Cardiac fibroblast (primary cell): Measurements from ENCODE around the gene YEATS2.

Experiments
- DNase-seq, 2 donors: peaks; one replicate each; pipeline versions ENCODE4 v3.0.0 to v3.0.0-alpha.2; 2010; ENCODE audit warnings: low read depth in 2 of 2
- H3K4me3 ChIP-seq, 2 donors: replicated peaks in 1 of 2; 1 replicate in 1 of 2; 2 replicates in 1 of 2; pipeline ENCODE4 v1.5.1; 2011; ENCODE audit warnings: low read depth in 2 of 2, low read length in 2 of 2, mild to moderate bottlenecking in 2 of 2, moderate library complexity in 1 of 2
- TF ChIP-seq, protein P1 (sequence below): IDR thresholded peaks from one replicate; pipeline ENCODE4 v1.5.1; 2011; ENCODE audit warnings: low read depth, mild to moderate bottlenecking, low read length, inconsistent platforms

YEATS2 gene

DNA sequence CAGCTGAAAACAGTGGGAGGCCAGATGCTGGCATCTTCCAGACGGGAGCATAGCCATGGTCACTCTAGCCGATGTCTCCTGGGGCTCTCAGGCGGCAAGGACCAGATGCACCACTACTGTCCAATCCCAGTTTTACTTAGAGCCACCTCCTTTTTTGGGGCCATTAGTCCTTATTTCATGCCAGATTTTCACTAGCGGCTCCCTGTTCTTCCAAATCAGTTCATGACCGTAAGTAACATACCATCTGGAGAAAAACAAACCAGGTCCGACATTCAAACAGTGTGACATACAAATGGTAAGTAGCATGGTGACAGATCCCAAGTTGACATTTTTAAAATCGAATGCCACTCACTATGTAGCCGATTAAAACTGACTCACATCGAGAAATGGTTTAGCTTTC is 131.9 kb downstream of the YEATS2 start:
- no peak overlapping the region for H3K4me3 ChIP-seq
- TF ChIP-seq, protein P1, sequence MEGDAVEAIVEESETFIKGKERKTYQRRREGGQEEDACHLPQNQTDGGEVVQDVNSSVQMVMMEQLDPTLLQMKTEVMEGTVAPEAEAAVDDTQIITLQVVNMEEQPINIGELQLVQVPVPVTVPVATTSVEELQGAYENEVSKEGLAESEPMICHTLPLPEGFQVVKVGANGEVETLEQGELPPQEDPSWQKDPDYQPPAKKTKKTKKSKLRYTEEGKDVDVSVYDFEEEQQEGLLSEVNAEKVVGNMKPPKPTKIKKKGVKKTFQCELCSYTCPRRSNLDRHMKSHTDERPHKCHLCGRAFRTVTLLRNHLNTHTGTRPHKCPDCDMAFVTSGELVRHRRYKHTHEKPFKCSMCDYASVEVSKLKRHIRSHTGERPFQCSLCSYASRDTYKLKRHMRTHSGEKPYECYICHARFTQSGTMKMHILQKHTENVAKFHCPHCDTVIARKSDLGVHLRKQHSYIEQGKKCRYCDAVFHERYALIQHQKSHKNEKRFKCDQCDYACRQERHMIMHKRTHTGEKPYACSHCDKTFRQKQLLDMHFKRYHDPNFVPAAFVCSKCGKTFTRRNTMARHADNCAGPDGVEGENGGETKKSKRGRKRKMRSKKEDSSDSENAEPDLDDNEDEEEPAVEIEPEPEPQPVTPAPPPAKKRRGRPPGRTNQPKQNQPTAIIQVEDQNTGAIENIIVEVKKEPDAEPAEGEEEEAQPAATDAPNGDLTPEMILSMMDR: no peak
- DNase-seq: no peak

GRCh38 chr3:183830187-183830586 is 132.6 kb downstream of the YEATS2 start:
- H3K4me3 ChIP-seq: no peak overlapping the region
- TF ChIP-seq, protein P1: no peak

DNA sequence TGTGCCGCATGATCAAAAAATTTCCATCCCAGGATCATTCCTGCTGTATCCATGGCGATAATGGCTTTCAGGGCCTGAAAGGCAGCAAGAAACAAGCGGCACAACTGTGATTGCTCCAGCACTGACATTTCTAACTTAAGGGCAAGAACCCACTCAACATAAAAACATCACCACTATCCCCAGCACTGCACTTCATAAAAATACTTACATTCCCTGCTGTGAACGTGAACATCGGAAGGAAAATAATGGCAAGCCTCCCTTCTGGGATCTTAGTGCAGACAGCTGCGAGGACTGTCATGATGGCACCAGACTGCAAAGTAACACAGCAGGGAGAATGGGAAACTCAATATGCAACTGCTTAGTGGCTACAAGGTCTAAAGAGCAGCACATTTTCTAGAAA is 135.9 kb downstream of the YEATS2 start:
- no peak overlapping the region for H3K4me3 ChIP-seq
- DNase-seq: no peak
- TF ChIP-seq, protein P1: no peak

More at GRCh38 chr3:183830187-183830586, 132.6 kb downstream of the YEATS2 start:
- DNase-seq: no peak

DNA sequence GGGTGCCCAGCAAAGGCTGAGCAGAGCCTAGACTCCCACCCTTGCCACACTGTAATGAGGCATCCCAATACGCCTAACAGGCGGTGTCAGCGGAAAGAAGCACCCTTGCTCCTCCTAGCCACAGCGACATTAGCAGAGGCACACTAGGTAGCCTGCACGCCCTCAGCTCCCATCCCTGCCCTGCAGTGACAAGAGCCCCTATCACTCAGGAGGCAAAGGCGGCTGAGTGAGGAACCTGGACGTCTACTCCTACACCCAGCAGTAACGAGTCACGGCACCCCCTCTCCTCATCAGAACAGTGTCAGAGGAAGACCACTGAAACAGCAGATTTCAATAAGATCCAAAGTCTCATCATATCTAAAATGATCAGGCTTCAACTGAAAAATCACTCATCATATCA is 139.8 kb downstream of the YEATS2 start:
- no peak for DNase-seq

GRCh38 chr3:183837894-183838293 is 140.3 kb downstream of the YEATS2 start:
- no peak overlapping the region for H3K4me3 ChIP-seq
- TF ChIP-seq, protein P1: no peak
- no peak for DNase-seq

More for the DNA sequence above, 139.8 kb downstream of the YEATS2 start:
- H3K4me3 ChIP-seq: no peak overlapping the region
- TF ChIP-seq, protein P1: no peak

DNA sequence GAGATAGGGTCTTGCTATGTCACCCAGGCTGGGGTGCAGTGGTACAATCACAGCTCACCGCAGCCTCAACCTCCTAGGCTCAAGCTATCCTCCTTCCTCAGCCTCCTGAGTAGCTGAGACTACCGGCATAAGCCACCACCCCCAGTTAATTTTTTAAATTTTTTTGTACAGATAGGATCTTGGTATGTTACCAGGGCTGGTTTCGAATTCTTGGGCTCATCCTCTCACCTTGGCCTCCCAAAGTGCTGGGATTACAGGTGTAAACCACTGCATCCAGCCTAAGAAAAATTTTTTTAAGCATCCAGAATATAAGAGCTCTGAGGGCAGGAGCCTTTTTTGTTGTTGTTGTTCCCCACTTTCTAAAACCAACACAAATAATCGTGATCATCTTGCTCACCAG is 142.2 kb downstream of the YEATS2 start:
- no peak overlapping the region for H3K4me3 ChIP-seq
- DNase-seq: no peak
- TF ChIP-seq, protein P1: no peak

- TF ChIP-seq, protein P1: no peak
- H3K4me3 ChIP-seq: no peak overlapping the region
- peak; percentile 67 to 79 for DNase-seq
These were observed 147.0 kb downstream of the YEATS2 start for GRCh38 chr3:183844606-183845005.
